ENCODE results near the gene TRAPPC10.

TRAPPC10 gene, protein sequence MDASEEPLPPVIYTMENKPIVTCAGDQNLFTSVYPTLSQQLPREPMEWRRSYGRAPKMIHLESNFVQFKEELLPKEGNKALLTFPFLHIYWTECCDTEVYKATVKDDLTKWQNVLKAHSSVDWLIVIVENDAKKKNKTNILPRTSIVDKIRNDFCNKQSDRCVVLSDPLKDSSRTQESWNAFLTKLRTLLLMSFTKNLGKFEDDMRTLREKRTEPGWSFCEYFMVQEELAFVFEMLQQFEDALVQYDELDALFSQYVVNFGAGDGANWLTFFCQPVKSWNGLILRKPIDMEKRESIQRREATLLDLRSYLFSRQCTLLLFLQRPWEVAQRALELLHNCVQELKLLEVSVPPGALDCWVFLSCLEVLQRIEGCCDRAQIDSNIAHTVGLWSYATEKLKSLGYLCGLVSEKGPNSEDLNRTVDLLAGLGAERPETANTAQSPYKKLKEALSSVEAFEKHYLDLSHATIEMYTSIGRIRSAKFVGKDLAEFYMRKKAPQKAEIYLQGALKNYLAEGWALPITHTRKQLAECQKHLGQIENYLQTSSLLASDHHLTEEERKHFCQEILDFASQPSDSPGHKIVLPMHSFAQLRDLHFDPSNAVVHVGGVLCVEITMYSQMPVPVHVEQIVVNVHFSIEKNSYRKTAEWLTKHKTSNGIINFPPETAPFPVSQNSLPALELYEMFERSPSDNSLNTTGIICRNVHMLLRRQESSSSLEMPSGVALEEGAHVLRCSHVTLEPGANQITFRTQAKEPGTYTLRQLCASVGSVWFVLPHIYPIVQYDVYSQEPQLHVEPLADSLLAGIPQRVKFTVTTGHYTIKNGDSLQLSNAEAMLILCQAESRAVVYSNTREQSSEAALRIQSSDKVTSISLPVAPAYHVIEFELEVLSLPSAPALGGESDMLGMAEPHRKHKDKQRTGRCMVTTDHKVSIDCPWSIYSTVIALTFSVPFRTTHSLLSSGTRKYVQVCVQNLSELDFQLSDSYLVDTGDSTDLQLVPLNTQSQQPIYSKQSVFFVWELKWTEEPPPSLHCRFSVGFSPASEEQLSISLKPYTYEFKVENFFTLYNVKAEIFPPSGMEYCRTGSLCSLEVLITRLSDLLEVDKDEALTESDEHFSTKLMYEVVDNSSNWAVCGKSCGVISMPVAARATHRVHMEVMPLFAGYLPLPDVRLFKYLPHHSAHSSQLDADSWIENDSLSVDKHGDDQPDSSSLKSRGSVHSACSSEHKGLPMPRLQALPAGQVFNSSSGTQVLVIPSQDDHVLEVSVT

DNA sequence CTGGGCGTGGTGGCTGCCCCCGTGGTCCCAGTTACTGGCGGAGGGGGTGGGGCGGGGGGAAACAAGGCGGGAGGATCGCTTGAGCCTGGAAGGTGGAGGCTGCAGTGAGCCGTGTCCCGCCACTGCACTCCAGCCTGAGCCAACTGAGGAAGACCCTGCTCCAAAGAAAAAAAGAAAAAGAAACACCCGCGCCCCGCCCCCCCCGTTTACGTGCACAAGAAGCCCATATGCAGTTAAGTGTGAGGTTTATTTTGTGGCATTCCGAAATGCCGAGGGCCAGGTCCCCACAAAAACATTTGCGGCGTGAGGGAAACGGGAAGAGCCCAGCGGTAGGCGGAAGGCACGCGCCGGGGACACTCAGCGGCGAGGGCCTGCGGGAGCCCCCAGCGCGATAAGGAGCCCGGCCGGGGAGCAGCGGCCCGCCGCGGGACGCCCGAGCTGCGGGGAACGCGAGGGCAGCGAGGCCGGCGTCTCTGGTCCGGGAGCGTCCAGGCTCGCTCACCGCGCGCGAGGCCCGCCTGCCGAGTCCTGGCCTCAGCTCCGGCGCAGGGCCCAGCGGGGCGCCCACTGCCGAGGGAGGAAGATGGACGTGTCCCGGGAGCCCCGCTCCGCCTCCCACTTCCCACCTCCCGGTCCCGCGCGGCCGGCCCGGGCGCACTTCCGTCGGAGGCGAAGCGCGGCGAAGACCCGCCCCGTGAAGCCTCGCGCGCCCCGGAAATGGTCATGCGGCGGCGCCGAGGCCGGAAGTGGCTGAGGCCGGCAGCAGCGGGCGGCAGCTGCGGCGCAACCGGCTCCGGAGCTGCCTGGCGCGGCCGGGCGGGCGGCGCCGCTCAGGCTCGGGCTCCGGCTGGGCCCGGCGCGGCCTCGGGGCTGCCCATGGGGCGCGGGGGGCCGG, at the start of gene TRAPPC10:
Gene TRAPPC10, plus strand, starts transcription at position 731 of the 895 bp plus-strand sequence. CDS start 185 bp downstream, outside the sequence.
- DNase-seq (ENCODE audit: low spot score): peak; percentile 95

DNA sequence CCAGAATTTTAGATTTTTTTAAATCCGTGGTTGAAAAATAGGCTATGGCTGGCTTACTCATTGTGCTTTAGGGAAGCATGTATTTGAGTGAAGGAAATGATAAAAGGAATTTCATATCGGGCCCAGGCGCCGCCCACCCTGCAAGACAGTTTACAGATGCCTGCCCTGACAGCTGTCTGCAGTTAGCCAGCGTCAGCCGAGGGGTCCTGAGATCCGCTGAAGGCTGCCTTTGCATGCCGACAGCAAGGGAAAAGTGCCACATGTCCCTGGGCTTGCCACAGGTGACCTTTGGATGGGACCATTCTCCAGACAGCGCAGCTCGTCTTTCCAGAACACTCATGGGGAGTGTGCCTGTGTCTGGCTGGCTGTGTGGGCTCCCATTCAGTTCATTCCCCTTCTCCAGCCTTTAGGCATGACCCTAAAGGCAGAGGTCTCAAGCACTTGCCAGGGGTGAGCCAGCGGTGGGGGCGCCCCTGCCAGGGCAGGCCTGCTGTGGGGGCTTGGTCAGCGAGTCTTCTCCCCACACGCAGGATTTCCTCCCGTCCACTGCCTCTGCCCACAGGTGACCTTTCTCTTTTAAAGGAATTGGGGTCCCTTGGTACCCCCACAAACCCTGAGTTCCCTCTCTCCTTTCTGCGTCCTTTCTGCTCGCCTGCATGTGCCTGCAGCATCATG, 46.1 kb upstream of the TRAPPC10 start:
- DNase-seq (ENCODE audit: low spot score): no peak

DNA sequence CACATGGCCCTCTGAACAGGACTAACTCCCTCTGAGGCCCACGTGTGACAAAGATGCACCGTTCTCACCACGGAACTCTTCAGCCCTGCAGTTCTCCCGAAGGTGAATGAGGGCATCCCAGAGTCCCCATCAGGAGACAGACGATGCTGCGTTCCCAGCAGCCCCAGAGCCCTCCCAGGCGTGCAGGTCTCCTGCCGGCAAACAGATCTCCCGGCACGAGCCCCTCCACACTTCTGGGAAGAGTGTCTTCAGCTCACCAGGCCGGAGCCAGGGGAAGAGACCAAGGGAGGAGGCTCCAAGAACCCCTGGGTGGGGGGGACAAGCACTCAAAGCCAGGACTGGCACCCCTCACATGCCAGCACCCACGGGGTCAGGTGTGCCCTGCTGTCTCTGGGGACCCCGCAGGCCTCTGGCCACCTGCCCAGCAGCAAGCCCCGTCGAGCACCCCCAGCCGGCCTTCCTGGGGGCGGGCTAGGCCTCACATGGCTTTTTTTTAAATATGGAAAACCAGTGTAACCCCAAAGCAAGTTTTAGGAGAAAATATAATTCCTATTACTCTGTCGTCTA, 45.1 kb upstream of the TRAPPC10 start:
- DNase-seq (ENCODE audit: low spot score): no peak

DNA sequence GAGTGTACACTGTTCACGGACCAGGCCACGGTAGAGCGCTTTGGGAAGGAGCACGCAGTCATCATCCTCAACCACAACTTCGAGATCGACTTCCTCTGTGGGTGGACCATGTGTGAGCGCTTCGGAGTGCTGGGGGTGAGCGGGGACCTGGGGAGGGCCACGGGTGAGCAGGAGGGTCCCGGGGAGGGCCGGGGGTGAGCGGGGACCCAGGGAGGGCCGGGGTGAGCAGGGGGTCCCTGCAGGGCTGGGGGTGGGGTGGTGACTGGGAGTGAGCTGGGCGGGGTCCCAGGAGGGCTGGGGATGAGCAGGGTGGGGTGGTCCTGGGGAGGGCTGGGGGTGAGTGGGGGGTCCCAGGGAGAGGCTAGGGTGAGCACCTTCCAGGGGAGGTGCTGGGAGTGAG, 44.1 kb upstream of the TRAPPC10 start:
- DNase-seq (ENCODE audit: low spot score): no peak

DNA sequence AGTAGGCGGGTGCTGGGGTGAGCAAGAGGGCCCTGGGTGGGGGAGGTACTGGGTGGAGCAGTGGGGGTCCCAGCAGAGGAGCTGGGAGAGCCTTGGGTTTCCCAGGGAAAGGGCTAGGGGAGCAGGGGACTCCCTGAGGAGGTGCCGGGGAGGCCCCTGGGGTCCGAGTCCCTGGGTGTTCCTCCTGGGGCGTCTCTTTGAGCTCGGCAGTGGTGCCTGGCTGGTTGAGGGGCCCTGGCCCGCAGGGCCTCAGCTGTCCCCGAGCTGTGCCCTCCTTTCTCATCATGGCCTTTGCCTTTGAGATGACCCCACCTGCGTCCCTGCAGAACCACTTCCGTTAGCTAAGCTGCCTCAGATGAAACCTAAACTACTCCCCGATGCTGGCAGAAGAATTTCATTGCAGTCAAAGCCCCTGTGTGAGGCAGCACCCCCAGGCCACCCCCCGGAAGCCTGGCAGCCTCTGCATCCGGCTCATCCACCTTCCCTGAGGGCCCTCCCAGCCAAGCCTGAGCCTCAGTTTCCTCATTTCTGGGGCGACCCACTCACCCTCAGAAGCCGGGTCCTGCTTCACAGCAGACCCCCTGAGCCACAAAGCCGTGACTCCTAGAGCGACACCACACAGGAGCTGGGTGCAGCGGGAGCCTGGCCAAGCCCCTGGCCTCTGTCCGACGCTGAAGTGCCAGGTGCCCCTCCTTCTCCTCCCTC, 43.5 kb upstream of the TRAPPC10 start:
- DNase-seq (ENCODE audit: low spot score): no peak

DNA sequence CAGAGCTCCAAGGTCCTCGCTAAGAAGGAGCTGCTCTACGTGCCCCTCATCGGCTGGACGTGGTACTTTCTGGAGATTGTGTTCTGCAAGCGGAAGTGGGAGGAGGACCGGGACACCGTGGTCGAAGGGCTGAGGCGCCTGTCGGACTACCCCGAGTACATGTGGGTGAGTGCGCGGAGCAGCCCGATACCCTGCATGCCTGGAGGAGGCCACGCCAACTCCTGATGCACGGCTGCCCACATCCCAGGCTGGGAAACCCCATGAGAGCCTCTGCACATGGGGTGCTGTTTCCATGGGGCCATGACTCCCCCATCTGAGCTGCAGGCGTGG, 43.0 kb upstream of the TRAPPC10 start:
- DNase-seq (ENCODE audit: low spot score): no peak

DNA sequence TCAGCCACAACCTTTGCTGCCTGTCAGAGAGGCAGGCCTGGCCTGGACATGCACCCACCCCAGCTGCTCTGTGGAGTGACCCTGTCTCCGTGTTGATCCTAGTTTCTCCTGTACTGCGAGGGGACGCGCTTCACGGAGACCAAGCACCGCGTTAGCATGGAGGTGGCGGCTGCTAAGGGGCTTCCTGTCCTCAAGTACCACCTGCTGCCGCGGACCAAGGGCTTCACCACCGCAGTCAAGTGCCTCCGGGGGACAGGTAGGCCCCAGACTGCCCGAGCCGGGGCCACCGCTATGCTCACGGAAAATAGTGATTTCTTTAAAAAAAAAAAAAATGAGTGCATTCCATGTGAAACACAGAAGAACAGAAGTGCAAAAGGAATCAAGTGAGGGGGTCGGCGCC, 41.6 kb upstream of the TRAPPC10 start:
- no peak for DNase-seq (ENCODE audit: low spot score)

DNA sequence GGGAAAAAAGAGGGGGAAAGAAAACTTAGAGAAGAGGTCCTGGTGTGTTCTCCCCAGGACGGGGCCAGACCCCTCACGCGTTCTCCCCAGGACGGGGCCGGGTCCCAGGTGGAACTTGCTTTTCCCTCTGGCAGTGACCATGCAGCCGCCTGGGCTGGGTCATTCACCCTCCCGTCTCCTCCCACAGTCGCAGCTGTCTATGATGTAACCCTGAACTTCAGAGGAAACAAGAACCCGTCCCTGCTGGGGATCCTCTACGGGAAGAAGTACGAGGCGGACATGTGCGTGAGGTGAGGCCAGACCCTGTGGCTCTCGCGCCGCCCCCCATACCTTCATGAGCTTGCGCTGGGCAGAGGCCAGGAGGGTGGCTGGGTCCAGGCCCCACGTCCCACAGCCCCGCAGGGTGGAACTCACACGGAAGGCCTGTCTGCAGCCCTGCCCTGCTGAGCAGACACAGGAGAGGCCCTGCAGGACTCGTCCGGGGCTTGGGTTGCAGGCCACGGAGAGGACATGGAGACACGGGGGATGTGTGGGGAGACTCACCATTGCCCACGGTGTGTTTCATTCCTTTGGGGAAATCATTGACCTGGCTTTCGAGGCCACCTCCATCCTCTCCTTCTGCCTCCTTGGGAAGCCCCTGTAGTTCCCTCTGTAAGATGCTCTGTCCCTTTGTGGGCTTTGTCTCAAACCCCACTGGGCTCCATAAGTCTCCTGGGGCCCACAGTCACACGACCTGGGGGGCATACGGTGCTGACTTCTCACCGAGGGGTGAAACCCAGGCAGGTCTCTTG, 40.7 kb upstream of the TRAPPC10 start:
- DNase-seq (ENCODE audit: low spot score): no peak

DNA sequence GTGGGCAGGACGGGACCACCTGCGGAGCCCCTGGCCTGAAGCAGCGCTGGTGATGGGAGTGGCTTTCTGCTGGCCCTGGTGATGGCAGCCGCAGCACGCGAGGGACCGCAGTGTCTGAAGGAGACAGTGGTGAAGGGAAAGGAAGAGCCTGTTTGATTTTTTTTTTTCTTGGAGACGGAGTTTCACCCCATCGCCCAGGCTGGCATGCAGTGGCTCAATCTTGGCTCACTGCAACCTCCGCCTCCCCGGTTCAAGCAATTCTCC, 40.2 kb upstream of the TRAPPC10 start:
- no peak for DNase-seq (ENCODE audit: low spot score)

DNA sequence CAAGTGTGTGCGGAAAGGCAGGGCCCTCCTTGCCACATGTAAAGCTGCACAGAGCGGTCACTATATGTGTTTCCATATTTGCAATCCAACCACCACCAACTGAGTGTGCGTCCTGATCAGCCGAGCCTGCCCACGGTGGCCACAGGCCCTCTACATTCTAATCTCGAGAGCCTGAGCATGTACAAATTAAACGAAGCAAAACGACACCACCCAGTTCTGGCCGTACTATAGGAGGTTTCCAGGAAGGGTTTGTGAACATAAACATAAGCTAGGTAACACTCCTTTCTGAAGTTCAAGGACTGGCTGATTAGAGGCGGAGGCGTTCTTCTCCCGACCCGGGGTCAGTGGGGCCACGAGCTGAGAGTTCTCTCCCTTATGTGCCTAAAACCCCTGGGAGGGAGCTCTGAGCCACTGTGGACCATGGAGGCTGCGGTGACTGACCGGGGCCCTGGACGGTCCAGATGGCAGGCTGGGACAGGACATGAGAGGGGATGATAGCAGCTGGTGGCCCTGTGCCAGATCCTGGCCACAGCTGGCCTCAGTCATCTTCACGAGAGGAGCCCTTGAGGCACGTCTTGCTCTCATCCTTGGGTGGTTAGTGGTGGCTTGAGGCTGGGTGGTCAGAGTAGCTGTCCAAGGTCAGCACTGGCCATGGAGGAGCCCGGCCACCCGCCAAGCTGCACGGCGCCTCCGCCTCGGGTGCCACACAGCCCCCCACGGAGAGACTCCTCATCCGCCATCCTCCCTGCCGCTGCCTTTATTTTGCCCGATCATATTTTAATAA, 39.1 kb upstream of the TRAPPC10 start:
- no peak for DNase-seq (ENCODE audit: low spot score)

DNA sequence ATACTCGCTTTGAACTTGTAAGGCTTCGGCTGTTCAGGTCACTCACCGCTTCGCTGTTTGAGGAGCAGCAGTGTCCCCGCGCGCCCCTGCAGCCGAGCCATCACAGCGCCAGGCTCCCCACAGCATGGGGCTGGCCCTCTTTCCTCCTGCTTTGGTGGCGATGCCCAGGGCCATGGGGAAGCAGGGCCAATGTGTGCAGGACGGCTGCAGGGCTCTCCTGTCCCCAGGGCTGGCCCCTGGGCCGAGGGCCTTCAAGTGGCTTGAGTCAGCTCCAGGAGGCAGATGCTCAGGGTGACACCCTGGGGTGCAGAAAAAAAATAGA, 38.5 kb upstream of the TRAPPC10 start:
- no peak for DNase-seq (ENCODE audit: low spot score)

DNA sequence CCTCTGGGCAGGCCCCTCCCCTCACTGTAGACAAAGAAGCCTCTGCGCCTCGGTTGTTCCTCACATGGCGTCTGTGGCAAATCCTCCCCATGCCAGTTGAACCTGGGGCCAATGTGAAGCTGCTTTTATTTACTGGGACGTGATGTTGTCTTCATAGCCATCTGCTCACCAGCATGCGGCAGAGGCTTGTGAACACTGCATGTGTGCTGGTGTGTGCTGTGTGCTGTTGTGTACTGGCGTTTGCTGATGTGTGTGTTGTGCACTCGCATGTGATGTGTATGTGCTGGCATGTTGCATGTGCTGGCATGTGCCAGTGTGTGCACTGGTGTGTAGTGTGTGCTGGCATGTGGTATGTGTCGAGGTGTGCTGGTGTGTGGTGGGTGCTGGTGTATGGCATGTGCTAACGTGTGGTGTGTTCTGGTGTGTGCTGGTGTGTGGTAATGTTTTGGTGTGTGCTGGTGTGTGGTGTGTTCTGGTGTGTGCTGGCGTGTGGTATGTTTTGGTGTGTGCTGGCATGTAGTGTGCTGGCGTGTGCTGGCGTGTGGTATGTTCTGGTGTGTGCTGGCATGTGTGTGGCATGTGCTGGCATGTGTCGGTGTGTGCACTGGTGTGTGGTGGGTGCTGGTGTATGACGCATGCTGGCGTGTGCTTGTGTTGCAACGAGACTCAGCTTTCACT, 37.2 kb upstream of the TRAPPC10 start:
- no peak for DNase-seq (ENCODE audit: low spot score)

DNA sequence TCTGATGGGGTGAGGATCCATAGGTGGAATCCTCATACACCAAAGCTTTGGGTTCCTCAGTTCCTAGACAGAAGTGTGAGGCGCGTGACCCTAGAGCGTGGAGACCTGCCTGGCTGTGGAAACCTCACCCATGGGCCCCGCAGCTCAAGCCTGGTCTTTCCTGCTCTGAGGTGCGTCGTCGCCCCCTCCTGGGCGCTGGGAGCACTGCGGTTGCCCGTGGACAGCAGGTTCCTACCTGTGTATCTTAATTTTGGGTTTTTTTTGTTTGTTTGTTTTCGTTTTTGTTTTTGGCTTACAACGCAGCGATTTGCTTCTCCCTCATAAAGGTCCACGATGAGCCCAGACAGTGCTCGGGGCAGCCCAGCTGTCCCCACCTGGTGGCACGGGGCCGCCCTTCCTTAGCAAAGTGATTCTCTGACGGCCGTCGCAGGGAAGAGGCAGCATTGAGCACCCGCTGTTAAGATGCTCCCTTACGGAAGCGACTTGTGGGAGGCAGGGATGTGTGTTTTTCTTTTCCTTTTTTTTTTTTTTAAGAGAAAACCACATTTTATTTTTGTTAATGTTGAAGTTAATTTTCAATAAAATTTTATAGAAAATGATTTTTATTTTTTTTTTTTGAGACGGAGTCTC, 36.5 kb upstream of the TRAPPC10 start:
- DNase-seq (ENCODE audit: low spot score): peak; percentile 90

DNA sequence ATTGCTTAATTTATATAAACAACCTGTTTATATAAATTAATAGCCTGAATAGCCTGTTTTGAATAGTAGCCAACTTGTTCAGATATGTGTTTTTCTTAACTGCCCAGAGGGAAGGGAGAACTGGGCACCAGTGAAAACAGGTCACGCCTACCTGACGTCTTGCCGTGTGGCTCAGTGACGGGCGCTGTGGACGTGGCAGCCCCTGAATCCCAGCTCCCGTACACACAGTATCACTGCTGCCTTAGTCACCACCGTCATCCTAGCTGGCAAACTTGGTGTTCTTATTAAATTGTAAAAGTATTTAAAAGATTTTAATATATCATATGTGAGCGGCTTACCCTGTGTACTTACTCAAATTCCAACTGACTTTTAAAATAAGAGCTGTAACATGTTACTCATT, 35.4 kb upstream of the TRAPPC10 start:
- DNase-seq (ENCODE audit: low spot score): peak; percentile 71

DNA sequence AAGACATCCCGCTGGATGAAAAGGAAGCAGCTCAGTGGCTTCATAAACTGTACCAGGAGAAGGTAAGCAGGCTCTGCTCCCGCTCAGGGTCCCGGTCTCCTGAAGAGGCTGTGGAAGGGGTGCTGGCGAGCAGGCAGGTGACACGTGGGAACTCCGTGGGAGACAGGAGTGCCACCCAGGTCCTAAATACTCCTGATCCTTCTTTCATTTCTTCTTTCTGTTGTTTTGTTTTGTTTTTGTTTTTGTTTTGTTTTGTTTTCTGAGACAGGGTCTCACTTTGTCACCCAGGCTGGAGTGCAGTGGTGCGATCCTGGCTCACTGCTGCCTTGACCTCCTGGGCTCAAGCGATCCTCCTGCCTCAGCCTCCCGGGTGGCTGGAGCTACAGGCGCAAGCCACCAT, 34.0 kb upstream of the TRAPPC10 start:
- no peak for DNase-seq (ENCODE audit: low spot score)

DNA sequence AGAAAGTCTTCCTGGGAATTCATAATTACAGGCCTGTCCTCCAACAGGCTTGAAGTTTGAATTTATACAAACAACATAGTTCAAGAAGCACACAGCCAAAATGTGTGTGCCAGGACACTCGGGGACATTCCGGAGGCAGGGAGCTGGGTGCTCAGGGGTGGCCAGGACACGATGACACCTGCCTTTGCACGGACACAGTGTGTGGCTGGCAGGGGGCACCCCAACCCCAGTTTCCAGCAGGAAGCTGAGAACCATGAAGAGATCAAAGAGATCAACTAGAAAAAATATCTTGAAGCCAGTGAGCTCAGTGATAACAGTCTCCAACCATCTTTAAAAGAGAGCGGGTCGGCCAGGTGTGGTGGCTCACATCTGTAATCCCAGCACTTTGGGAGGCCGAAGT, 32.5 kb upstream of the TRAPPC10 start:
- DNase-seq (ENCODE audit: low spot score): no peak

DNA sequence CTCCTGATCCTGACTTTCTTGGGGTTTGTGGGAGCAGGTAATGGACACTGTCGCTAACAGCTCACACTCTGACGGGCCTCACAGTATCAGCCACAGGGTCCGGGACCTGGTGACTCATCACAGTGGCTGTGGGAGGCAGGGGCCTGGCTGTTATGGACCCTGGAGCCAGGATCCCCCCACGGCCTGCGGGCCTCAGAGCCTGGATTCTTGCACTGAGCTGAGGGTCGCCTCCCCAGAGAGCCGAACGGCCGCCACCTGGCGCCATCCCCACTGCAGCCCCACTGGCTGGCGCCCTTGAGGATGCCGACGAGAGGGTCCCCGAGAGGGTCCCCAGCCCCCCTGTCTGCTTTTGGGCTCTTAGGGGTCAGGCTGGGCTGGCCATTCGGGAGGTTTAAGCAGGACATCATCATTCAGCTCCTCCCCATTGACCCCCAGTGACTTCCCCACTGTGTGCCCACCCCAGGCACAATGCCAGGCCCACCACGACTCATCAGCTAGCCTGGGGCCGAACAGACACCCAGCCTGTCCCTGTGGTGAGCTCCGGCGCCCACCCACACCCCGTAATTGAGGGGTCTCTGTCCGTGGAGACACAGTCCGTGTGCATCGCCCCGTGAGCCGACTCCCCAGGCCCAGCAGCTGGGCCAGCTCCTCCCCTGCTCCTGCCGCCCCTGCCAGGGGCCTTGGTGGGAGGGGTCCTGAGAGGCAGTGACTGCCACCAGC, 30.8 kb upstream of the TRAPPC10 start:
- DNase-seq (ENCODE audit: low spot score): no peak
